GM18498 (cell line): ENCODE measurements around the gene MAD2L1BP.
A peak's percentile ranks its signal among the peaks of the same experiment; 100 is the strongest.

Experiments
- ATAC-seq: cut with Tn5 transposase; IDR thresholded peaks from one replicate; pipeline ENCODE4 v1.9.1; 2021; ENCODE audit warnings: mild to moderate bottlenecking, moderate library complexity; ENCODE audit not compliant: unreplicated experiment

The MAD2L1BP gene

DNA sequence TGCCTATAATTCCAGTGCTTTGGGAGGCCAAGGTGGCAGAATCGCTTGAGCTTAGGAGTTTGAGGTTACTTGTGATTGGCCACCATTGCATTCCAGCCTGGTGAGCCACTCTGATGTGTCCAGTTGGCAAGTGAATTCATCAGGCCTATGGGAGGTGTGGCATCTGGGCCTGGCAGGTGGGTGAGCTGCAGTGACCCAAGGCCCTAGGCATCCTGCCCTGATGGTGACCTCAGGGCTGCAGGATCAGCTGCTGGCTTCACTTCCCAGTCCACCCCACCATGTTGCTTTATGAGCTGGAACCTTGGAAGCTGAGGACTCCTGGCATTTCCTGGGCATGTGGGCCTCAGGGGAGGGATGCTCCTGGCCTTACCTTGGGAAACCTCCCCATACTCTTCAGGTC is 29.7 kb downstream of the MAD2L1BP start:
- no peak for ATAC-seq

DNA sequence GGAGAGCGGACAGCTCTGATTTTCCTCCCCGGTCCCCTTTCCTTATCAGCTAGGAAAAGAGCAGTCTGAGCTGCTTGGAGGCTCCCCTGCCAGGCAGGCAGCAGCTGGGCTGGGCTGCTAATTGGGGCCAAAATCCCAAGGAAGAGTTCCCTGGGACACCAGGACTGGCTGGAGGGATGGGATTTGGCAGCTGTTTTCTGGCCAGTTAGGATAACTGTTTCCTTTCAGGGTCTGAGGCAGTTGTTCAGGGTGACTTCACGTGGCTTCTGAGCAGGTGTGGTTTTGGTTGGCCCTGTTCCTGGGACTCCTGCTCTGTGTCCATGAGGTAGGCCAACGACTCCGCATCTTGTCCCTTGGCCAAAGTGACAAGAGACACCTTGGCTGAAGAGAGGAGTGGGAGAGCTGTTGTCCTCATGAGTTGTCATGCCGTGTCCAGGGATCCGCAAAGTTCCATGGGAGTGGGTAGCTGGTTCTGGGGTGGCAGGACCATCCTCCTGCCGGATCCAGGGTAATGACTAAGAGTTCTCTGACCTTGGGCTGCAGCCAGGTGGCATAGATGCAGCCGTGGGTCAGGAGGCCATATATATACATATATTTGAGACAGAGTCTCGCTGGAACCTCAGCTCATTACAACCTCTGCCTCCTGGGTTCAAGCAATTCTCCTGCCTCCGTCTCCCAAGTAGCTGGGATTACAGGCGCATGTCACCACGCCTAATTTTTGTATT is 30.7 kb downstream of the MAD2L1BP start:
- ATAC-seq, result no peak

DNA sequence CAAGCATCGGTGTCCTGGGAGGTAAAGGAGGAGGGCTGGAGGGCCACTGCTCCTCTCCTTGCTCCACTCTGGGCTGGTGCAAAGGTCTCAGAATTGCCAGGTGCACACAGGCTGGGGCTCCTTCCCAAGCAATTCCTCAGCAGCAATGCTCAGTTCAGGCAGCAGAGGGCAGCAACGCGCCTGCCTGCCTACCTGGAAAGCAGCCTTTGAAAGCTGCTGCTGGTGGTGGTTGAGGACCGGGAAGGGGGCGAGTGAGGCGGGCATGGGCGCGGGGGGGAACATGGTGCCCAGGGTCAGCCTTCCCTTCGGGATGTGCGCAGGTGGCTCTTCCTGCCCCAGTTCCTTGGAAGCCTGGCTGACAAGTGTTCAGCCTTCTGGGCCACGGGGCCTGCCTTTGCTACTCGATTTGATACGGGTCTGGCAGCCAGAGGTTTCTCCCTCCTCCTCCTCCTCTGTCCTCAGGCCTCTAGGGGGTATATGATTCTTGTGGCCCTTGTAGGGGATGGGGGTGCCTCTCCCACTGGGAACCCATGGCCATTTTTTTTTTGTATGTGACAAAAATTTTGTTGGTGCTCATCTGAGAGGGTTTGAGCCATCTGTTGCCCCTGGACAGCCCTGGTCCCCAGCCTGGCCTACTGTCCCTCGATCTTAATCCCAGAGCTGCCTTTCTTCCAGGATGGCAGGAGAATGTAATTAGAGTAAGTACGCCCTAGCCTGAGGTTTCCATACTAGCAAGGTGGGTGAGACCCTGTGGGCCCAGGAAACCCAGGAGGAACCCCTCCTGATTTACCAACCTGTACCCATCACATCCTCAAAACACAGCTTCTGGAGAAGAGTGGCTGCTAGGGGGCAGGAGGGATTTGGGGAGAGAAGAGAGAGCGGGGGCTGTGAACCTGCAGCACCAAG is 31.9 kb downstream of the MAD2L1BP start:
- peak; percentile 46 for ATAC-seq

- no peak for ATAC-seq
These were observed 32.8 kb downstream of the MAD2L1BP start for GRCh38 chr6:43668151-43669028.

GRCh38 chr6:43669050-43669921 is 33.6 kb downstream of the MAD2L1BP start:
- ATAC-seq, result no peak

GRCh38 chr6:43669922-43670622 is 34.4 kb downstream of the MAD2L1BP start:
- no peak for ATAC-seq

DNA sequence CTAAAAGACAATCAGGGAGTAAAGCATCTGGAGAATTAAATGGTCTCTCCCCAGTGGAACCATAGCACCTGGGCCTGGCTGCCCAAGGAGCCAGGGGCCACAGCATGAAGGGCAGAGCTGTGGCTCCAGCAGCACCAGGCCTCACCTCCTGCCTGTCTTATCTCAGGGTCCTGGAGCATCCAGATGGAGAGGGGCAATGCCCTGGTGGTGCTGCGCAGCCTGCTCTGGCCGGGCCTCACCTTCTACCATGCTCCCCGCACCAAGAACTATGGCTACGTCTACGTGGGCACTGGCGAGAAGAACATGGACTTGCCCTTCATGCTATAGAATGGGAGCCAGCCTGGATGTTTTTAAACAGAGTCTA is 35.0 kb downstream of the MAD2L1BP start:
- no peak for ATAC-seq

- no peak for ATAC-seq
These were observed 35.6 kb downstream of the MAD2L1BP start for GRCh38 chr6:43671011-43671800.

GRCh38 chr6:43671801-43672690 is 36.4 kb downstream of the MAD2L1BP start:
- no peak for ATAC-seq

DNA sequence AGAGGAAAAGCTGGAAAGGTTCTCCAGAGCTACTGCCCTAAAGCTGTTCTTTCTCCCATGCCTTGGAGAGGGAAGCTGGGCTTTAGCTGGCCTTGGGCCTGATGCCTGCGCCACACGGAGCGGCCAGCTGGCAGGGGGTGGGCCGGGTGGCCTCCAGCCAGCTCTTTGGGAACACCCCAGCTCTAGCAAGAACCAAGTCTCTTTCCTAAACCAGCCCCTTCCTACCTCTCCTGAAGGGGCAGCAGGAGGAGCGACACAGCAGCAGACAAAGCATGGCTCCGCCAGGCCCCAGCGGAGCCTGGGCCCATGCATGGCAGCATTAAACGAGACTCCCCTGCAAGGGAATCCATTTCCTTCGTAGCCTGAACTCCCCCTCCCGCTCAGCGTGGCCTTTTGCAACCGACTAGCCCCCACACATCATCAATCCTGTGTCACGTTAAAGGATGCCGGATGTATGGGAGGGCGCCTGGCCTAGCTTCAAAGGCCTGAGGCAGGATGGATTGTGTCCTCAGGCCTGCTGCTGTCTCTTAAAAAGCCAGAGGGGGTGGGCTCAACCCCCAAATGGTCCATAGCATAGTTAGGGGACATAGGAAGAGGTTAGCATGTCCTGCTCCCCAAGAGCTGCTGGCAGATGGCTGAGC is 37.9 kb downstream of the MAD2L1BP start:
- no peak for ATAC-seq

DNA sequence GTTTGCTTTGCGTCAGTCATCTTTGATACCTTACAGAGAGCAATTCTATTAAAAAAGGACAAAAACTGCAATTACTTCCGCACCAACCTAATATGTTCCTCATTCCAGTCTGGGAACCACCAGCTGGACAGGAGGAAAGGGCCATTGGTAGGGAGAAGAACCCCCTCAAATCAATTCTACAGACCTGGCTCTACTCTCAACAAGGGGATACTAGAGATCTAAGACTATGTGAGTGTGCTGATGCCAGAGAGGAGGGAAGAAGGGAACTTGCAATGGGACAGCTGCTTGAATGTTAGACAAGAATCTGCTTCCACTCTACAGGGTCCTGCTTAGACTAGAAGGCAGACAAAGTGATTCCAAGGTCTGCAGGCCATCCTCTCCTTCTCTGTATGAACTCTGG is 38.7 kb downstream of the MAD2L1BP start:
- no peak for ATAC-seq

DNA sequence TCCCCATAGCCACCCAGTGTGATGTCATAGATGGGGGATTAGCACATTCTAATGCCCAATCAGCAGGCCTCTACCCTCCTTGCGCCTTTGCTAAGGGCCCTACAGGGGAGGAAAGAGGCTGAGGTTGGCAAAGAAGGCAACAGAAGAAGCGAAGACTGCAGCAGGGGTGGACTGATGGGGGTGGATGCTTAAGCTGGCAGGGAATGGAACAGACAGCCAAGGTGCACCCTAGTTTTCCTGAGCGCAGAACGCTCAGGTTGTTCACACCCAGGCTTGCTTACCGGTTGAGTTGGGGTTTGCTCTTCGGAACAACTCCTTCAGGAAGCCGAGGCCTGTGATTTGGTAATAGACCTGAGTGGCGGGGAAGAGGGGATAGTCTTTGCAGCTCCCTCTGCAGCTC is 39.3 kb downstream of the MAD2L1BP start:
- ATAC-seq, result no peak

- no peak for ATAC-seq
These were observed 41.4 kb downstream of the MAD2L1BP start for GRCh38 chr6:43676962-43677606.

GRCh38 chr6:43677759-43678158 is 42.1 kb downstream of the MAD2L1BP start:
- no peak for ATAC-seq

- ATAC-seq, result no peak
These were observed 42.7 kb downstream of the MAD2L1BP start for GRCh38 chr6:43678341-43678740.

GRCh38 chr6:43679057-43679456 is 43.4 kb downstream of the MAD2L1BP start:
- ATAC-seq, result no peak
